PC-3 (cell line): ENCODE results near the gene CEBPA. TPM values are rescaled to one million over a fixed set of nuclear protein-coding genes. Genes with fewer than 3 reads are reported as not detected.

Source experiments
- ATAC-seq: fragments of 200-7000 bp; cut with Tn5 transposase; 2 replicates; pipeline ENCODE4 v1.9.1; 2020; ENCODE audit warnings: mild to moderate bottlenecking, moderate library complexity
- BruUV-seq: library from RNA; stranded (reverse); fragments of 400-500 nt; replicated peaks from 2 replicates; lab custom pipeline; 2021; lab: Mats Ljungman, UMichigan
- CTCF ChIA-PET: fragments of 300-600 bp; sonication (Branson Sonifier 250); formaldehyde crosslinking; loops from one replicate; lab custom pipeline; 2022; ENCODE audit warnings: antibody characterized with exemption; lab: Charles Lee
- POLR2A ChIA-PET: fragments of 300-600 bp; sonication (Branson Sonifier 250); formaldehyde crosslinking; loops from one replicate; lab custom pipeline; 2022; ENCODE audit warnings: antibody characterized with exemption; ENCODE audit not compliant: unreplicated experiment; lab: Charles Lee
- DNase-seq: peaks from one replicate; pipeline ENCODE4 v3.0.0-alpha.2; 2015
- H2AFZ ChIP-seq: fragments of 300-600 bp; sonication (generic); 2 replicates; pipeline ENCODE4 v1.6.0; 2016; ENCODE audit warnings: antibody characterized with exemption, low read length
- H3F3A ChIP-seq: fragments of 300-600 bp; sonication (generic); one replicate; pipeline ENCODE4 v1.6.0; 2017; ENCODE audit warnings: antibody characterized with exemption, low read length, control low read depth, mild to moderate bottlenecking; ENCODE audit not compliant: unreplicated experiment
- H3K27ac ChIP-seq: fragments of 300-600 bp; sonication (generic); 2 replicates; pipeline ENCODE4 v1.5.1; 2016; ENCODE audit warnings: mild to moderate bottlenecking, low read length
- H3K27me3 ChIP-seq: fragments of 300-600 bp; sonication (generic); 2 replicates; pipeline ENCODE4 v1.6.1; 2016; ENCODE audit warnings: low read length, mixed read lengths
- H3K36me3 ChIP-seq: fragments of 300-600 bp; sonication (generic); 2 replicates; pipeline ENCODE4 v1.6.1; 2016; ENCODE audit warnings: low read depth, mixed run types, low read length, mixed read lengths
- H3K4me1 ChIP-seq: fragments of 300-600 bp; sonication (generic); 2 replicates; pipeline ENCODE4 v1.5.1; 2016; ENCODE audit warnings: low read length; ENCODE audit not compliant: insufficient read depth
- H3K4me2 ChIP-seq: fragments of 300-600 bp; sonication (generic); 2 replicates; pipeline ENCODE4 v1.6.0; 2016; ENCODE audit warnings: low read length
- H3K4me3 ChIP-seq: fragments of 300-600 bp; sonication (generic); 2 replicates; pipeline ENCODE4 v1.5.1; 2016; ENCODE audit warnings: mild to moderate bottlenecking, low read length, mixed read lengths
- H3K79me2 ChIP-seq: fragments of 300-600 bp; sonication (generic); 2 replicates; pipeline ENCODE4 v1.6.1; 2017; ENCODE audit warnings: low read length, mixed read lengths
- H3K9ac ChIP-seq: fragments of 300-600 bp; sonication (generic); 2 replicates; pipeline ENCODE4 v1.6.0; 2016; ENCODE audit warnings: mild to moderate bottlenecking, low read length
- H3K9me2 ChIP-seq: fragments of 300-600 bp; sonication (generic); replicated peaks from 2 replicates; pipeline ENCODE4 v1.6.1; 2016; ENCODE audit warnings: mixed run types, low read length, mixed read lengths
- H3K9me3 ChIP-seq: fragments of 300-600 bp; sonication (generic); 2 replicates; pipeline ENCODE4 v1.6.1; 2016; ENCODE audit warnings: low read length, mixed read lengths
- H4K20me1 ChIP-seq: fragments of 300-600 bp; sonication (generic); 2 replicates; pipeline ENCODE4 v1.6.1; 2016; ENCODE audit warnings: low read length, mixed read lengths
- EZH2 ChIP-seq: fragments of 300-600 bp; sonication (generic); IDR thresholded peaks from one replicate; pipeline ENCODE4 v1.6.1; 2017; ENCODE audit warnings: antibody characterized with exemption, mild to moderate bottlenecking, low read length; ENCODE audit not compliant: unreplicated experiment
- EZH2phosphoT487 ChIP-seq: fragments of 300-600 bp; sonication (generic); IDR thresholded peaks from 2 replicates; pipeline ENCODE4 v1.6.1; 2018; ENCODE audit warnings: mild to moderate bottlenecking, antibody characterized with exemption, low read length, borderline replicate concordance
- intact Hi-C: fragments of 100-400 bp; cut with micrococcal nuclease; formaldehyde crosslinking; loops from 2 replicates; pipeline ENCODE4 v1.9.0; 2023
- total RNA-seq: library from RNA; depleted of rRNA; stranded (reverse); fragments of >200 nt; gene quantifications from 2 replicates; pipeline ENCODE4 v1.2.3, GENCODE V29; 2014
- TF ChIP-seq, protein P1 (sequence below): fragments of 300-600 bp; sonication (generic); conservative IDR thresholded peaks from 2 replicates; pipeline ENCODE4 v1.5.1; 2017; ENCODE audit warnings: antibody characterized with exemption, low read depth, mild to moderate bottlenecking, low read length

CEBPA gene
- total RNA-seq, 1 experiment from 2014 or later, result 2.9 TPM

DNA sequence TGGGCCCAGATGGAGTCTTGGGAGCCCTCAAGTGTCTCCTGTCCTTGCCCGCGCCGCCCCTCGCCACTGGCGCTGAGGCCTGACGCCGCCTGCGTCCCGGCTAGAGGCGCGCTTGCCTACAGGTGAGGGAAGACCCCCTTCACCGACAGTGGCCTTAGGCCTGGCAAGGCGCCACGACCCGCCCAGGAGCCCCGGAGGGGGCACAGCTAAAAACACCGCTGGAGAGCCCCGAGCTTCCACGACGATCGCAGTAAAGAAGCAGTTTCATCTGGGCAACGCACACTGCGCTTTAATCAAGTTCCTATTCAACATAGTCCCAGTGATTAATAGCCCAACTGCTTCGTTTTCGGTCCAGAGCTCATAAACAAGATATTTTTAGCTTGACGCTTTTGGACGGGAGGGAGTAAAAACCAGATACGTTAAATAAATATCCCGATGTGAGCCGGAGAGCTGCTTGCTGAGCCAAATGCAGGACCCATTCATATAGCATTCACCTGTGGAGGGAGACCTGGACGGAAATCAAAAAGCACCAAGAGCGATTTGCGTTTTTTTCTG, 1.5 kb upstream of the CEBPA start:
- intact Hi-C loops, result loop anchor here (5.0 kb wide), 1 partner anchor 73 kb away; no protein-coding TSS in a partner anchor
- peaks cover 5% of the 10 kb centered on the region; the same call in 1 of the 2 replicates for H3K4me1 ChIP-seq
- H3F3A ChIP-seq, result no peaks in the 10 kb centered on the region
- CTCF ChIA-PET, result interaction anchor here (0.6 kb wide), 1 partner anchor 9 kb away, joined by 3 read pairs; no protein-coding TSS in a partner anchor
- H3K36me3 ChIP-seq, result no peaks in the 10 kb centered on the region
- H3K79me2 ChIP-seq, result no peaks in the 10 kb centered on the region
- ATAC-seq (no peak), DNase-seq (no peak)
- peak overlapping the region; percentile 71 for H3K4me3 ChIP-seq
- BruUV-seq, result no TSS peak
- TF ChIP-seq, protein P1, sequence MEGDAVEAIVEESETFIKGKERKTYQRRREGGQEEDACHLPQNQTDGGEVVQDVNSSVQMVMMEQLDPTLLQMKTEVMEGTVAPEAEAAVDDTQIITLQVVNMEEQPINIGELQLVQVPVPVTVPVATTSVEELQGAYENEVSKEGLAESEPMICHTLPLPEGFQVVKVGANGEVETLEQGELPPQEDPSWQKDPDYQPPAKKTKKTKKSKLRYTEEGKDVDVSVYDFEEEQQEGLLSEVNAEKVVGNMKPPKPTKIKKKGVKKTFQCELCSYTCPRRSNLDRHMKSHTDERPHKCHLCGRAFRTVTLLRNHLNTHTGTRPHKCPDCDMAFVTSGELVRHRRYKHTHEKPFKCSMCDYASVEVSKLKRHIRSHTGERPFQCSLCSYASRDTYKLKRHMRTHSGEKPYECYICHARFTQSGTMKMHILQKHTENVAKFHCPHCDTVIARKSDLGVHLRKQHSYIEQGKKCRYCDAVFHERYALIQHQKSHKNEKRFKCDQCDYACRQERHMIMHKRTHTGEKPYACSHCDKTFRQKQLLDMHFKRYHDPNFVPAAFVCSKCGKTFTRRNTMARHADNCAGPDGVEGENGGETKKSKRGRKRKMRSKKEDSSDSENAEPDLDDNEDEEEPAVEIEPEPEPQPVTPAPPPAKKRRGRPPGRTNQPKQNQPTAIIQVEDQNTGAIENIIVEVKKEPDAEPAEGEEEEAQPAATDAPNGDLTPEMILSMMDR, result no peak
- H3K9ac ChIP-seq, result no peak overlapping the region
- H3K9me2 ChIP-seq, result no peaks in the 10 kb centered on the region
- H3K27me3 ChIP-seq, result peaks cover 11% of the 10 kb centered on the region
- H3K9me3 ChIP-seq, result no peaks in the 10 kb centered on the region
- peak overlapping the region; percentile 95 for H3K4me2 ChIP-seq
- peak overlapping the region; percentile 93 for H2AFZ ChIP-seq
- POLR2A ChIA-PET, result no interaction called here
- H4K20me1 ChIP-seq, result no peaks in the 10 kb centered on the region
- H3K27ac ChIP-seq, result no peak overlapping the region

DNA sequence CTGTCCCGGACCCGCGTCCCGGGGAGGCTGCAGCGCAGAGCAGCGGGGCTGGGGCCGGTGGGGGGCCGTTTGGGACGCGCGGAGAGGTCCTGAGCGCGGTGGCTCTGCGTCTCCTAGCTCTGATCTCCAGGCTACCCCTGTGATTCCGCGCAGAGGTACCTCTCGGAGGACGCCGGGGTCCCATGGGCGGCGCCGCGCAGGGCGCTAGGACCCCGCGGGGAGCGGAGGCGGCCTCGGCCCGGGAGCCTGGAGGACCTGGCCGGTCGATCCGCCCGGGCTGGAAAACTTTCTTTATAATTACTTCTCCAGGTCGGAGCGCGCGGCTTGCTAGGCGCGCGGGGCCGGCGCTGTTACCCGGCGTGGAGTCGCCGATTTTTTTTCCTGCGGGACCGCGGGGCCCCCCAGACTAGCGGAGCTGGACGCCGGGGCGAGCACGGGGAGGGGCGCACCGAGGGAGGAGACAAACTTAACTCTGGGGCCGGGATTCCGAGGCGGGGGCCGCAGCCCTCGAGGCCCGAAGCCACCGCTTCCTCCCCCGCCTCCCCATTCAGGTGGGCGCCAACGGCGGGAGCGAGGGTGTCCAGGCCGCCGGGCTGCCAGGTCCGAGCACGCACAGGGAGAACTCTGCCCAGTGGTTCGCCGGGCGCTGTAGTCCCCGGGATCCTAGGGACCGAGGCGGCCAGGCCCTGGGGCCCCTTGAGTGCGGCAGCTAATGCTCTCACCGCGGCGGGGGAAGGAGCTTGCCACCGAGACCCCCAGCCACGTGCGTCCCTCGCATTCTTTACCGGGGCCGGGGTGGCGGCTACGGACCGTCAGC, 848 bp upstream of the CEBPA start:
- Histone ChIP-seq H3K4me1 (peaks cover 5% of the 10 kb centered on the region; the same call in 1 of the 2 replicates), H3K79me2 (no peaks in the 10 kb centered on the region), H3K27ac (no peak overlapping the region), H3K4me3 (peak overlapping the region; percentile 71), H3K4me2 (peak overlapping the region; percentile 95), H3K9me2 (no peaks in the 10 kb centered on the region), H2AFZ (peak overlapping the region; percentile 93), H3K9ac (peak overlapping the region; percentile 60), H3K27me3 (peaks cover 11% of the 10 kb centered on the region), H3F3A (no peaks in the 10 kb centered on the region), H4K20me1 (no peaks in the 10 kb centered on the region), H3K36me3 (no peaks in the 10 kb centered on the region), H3K9me3 (no peaks in the 10 kb centered on the region)
- ChIA-PET POLR2A (interaction anchor here (0.6 kb wide), 1 partner anchor 14 kb away, joined by 4 read pairs; no protein-coding TSS in a partner anchor), CTCF (no interaction called here)
- no TSS peak for BruUV-seq
- intact Hi-C loops, result loop anchor here (5.0 kb wide), 1 partner anchor 74 kb away; no protein-coding TSS in a partner anchor
- DNase-seq, result peak; percentile 32
- peak; percentile 44 for ATAC-seq
- TF ChIP-seq EZH2phosphoT487 (no peak), EZH2 (no peak)
- TF ChIP-seq, protein P1, result no peak

DNA sequence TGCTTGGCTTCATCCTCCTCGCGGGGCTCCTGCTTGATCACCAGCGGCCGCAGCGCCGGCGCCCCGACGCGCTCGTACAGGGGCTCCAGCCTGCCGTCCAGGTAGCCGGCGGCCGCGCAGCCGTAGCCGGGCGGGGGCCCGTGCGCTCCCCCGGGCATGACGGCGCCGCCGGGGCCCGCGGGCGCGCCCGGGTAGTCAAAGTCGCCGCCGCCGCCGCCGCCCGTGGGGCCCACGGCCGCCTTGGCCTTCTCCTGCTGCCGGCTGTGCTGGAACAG, 497 bp downstream of the CEBPA start:
- ChIA-PET CTCF (no interaction called here), POLR2A (interaction anchor here (0.7 kb wide), 1 partner anchor 329 kb away, joined by 5 read pairs; no protein-coding TSS in a partner anchor)
- no peak overlapping the region for H3K27ac ChIP-seq
- peaks cover 11% of the 10 kb centered on the region for H3K27me3 ChIP-seq
- H3K4me3 ChIP-seq, result peak overlapping the region; percentile 59
- intact Hi-C loops, result loop anchor here (5.0 kb wide), 1 partner anchor 75 kb away; no protein-coding TSS in a partner anchor
- H3K36me3 ChIP-seq, result no peaks in the 10 kb centered on the region
- no peak for DNase-seq
- no peak overlapping the region for H3K9ac ChIP-seq
- peaks cover 5% of the 10 kb centered on the region; the same call in 1 of the 2 replicates for H3K4me1 ChIP-seq
- no peaks in the 10 kb centered on the region for H3F3A ChIP-seq
- no peak for ATAC-seq
- no peak overlapping the region for H2AFZ ChIP-seq
- H3K9me3 ChIP-seq, result no peaks in the 10 kb centered on the region
- H3K79me2 ChIP-seq, result no peaks in the 10 kb centered on the region
- H3K9me2 ChIP-seq, result no peaks in the 10 kb centered on the region
- H4K20me1 ChIP-seq, result no peaks in the 10 kb centered on the region
- no TSS peak for BruUV-seq
- peak overlapping the region; percentile 81 for H3K4me2 ChIP-seq
- TF ChIP-seq, protein P1, result no peak
